H1 (cell line): Measurements from ENCODE around the gene SKA1. TPM values are rescaled to one million over a fixed set of nuclear protein-coding genes. Genes with fewer than 3 reads are reported as not detected.

Experiments
- CTCF ChIA-PET: fragments of 300-600 bp; sonication (Branson Sonifier 250); formaldehyde crosslinking; loops from one replicate; lab custom pipeline; 2021; ENCODE audit not compliant: partially characterized antibody; lab: Charles Lee
- POLR2A ChIA-PET: fragments of 300-600 bp; sonication (Branson Sonifier 250); formaldehyde crosslinking; loops from one replicate; lab custom pipeline; 2021; ENCODE audit warnings: inconsistent platforms; ENCODE audit not compliant: partially characterized antibody; lab: Charles Lee
- DNase-seq, 2 experiments: peaks; one replicate each; pipeline versions ENCODE4 v3.0.0 to v3.0.0-alpha.2; 2010 to 2022; ENCODE audit warnings: low spot score in 2 of 2, low read depth in 1 of 2, mixed read lengths in 1 of 2
- FAIRE-seq: peaks from 2 replicates; lab custom pipeline; 2011; peaks lifted over from hg19 to GRCh38; lab: Jason Lieb, UNC
- H2AFZ ChIP-seq: 2 replicates; pipeline ENCODE4 v1.8.1; 2012; ENCODE audit warnings: low read length, inconsistent platforms
- H2AK5ac ChIP-seq: 2 replicates; pipeline ENCODE4 v1.6.1; 2013; ENCODE audit warnings: low read depth, low read length
- H2BK120ac ChIP-seq: replicated peaks from 2 replicates; pipeline ENCODE3; 2013; ENCODE audit warnings: low read depth, low read length, inconsistent platforms
- H2BK12ac ChIP-seq: 2 replicates; pipeline ENCODE4 v1.6.1; 2013; ENCODE audit warnings: low read depth, low read length
- H2BK15ac ChIP-seq: 2 replicates; pipeline ENCODE4 v1.6.1; 2013; ENCODE audit warnings: low read length
- H2BK20ac ChIP-seq: 2 replicates; pipeline ENCODE4 v1.6.1; 2013; ENCODE audit warnings: low read length
- H2BK5ac ChIP-seq: 2 replicates; pipeline ENCODE4 v1.6.1; 2013; ENCODE audit warnings: low read depth, low read length
- H3K14ac ChIP-seq: 2 replicates; pipeline ENCODE4 v1.6.1; 2013; ENCODE audit warnings: inconsistent platforms; ENCODE audit not compliant: insufficient read length
- H3K18ac ChIP-seq: 2 replicates; pipeline ENCODE4 v1.6.1; 2013; ENCODE audit warnings: low read length; ENCODE audit errors: extremely low read depth
- H3K23ac ChIP-seq: 2 replicates; pipeline ENCODE4 v1.6.1; 2013; ENCODE audit warnings: inconsistent platforms; ENCODE audit not compliant: insufficient read length
- H3K23me2 ChIP-seq: 2 replicates; pipeline ENCODE4 v1.6.1; 2013; ENCODE audit warnings: low read depth, low read length
- H3K27ac ChIP-seq: 2 replicates; pipeline ENCODE4 v1.6.1; 2011; ENCODE audit warnings: low read depth, low read length, inconsistent platforms
- H3K27me3 ChIP-seq, 4 experiments: replicated peaks in 1 of 4; 1 replicate in 1 of 4; 2 replicates in 3 of 4; pipeline versions ENCODE4 v1.6.1 to v1.8.1; 2011 to 2013; ENCODE audit warnings: low read length in 3 of 4, mild to moderate bottlenecking in 3 of 4, inconsistent platforms in 2 of 4, mixed read lengths in 2 of 4, moderate library complexity in 1 of 4; ENCODE audit not compliant: control insufficient read depth in 3 of 4, insufficient read depth in 3 of 4; ENCODE audit errors: extremely low read depth in 1 of 4
- H3K36me3 ChIP-seq, 4 experiments: 2 replicates each; pipeline versions ENCODE4 v1.6.1 to v1.8.1; 2011 to 2013; ENCODE audit warnings: mild to moderate bottlenecking in 4 of 4, low read length in 3 of 4, moderate library complexity in 2 of 4, control low read depth in 1 of 4, inconsistent platforms in 1 of 4; ENCODE audit not compliant: insufficient read depth in 4 of 4, control insufficient read depth in 2 of 4
- H3K4ac ChIP-seq: replicated peaks from 2 replicates; pipeline ENCODE3; 2013; ENCODE audit warnings: low read length, low read depth, mixed read lengths, inconsistent platforms; ENCODE audit not compliant: insufficient read length
- H3K4me1 ChIP-seq, 4 experiments: replicated peaks in 1 of 4; 1 replicate in 1 of 4; 2 replicates in 3 of 4; pipeline versions ENCODE4 v1.6.1 to v1.8.1; 2011 to 2013; ENCODE audit warnings: low read length in 3 of 4, inconsistent platforms in 2 of 4, mixed read lengths in 1 of 4; ENCODE audit not compliant: insufficient read depth in 4 of 4, control insufficient read depth in 3 of 4
- H3K4me2 ChIP-seq, 2 experiments: 2 replicates each; pipeline versions ENCODE4 v1.6.1 to v1.8.1; 2011 to 2013; ENCODE audit warnings: low read depth in 2 of 2, low read length in 2 of 2, control low read depth in 1 of 2, inconsistent platforms in 1 of 2, mild to moderate bottlenecking in 1 of 2; ENCODE audit not compliant: insufficient read depth in 1 of 2
- H3K4me3 ChIP-seq, 4 experiments: fragments of 200-600, 300-600 bp in 1 of 4; sonication (generic), shearing (Covaris generic), sonication (Bioruptor Twin) in 1 of 4; 2 replicates each; pipeline versions ENCODE4 v1.5.1 to v1.8.1; 2011 to 2016; ENCODE audit warnings: low read length in 4 of 4, low read depth in 3 of 4, control low read depth in 2 of 4, inconsistent platforms in 2 of 4, mild to moderate bottlenecking in 2 of 4, mixed read lengths in 1 of 4, moderate library complexity in 1 of 4; ENCODE audit not compliant: insufficient read depth in 2 of 4; ENCODE audit errors: extremely low read depth in 1 of 4
- H3K56ac ChIP-seq: replicated peaks from 2 replicates; pipeline ENCODE3; 2013; ENCODE audit warnings: low read depth, mild to moderate bottlenecking, mixed read lengths, low read length, inconsistent platforms; ENCODE audit not compliant: insufficient read length
- H3K79me1 ChIP-seq: 2 replicates; pipeline ENCODE4 v1.6.1; 2013; ENCODE audit warnings: low read depth, low read length, control low read depth
- H3K79me2 ChIP-seq, 2 experiments: 2 replicates each; pipeline versions ENCODE4 v1.6.1 to v1.8.1; 2012 to 2013; ENCODE audit warnings: low read length in 2 of 2, mild to moderate bottlenecking in 2 of 2, inconsistent platforms in 1 of 2; ENCODE audit not compliant: insufficient read depth in 2 of 2, control insufficient read depth in 1 of 2
- H3K9ac ChIP-seq, 4 experiments: replicated peaks in 1 of 4; 1 replicate in 1 of 4; 2 replicates in 3 of 4; pipeline versions ENCODE4 v1.6.1 to v1.8.1; 2011 to 2013; ENCODE audit warnings: low read depth in 3 of 4, low read length in 3 of 4, control low read depth in 2 of 4, mild to moderate bottlenecking in 2 of 4, moderate library complexity in 2 of 4, inconsistent platforms in 1 of 4; ENCODE audit errors: extremely low read depth in 1 of 4
- H3K9me3 ChIP-seq, 2 experiments: 2 replicates each; pipeline versions ENCODE4 v1.6.1 to v1.8.1; 2012 to 2013; ENCODE audit warnings: mild to moderate bottlenecking in 2 of 2, moderate library complexity in 2 of 2, control low read depth in 1 of 2, inconsistent platforms in 1 of 2, low read depth in 1 of 2, low read length in 1 of 2, mixed read lengths in 1 of 2; ENCODE audit not compliant: insufficient read depth in 2 of 2
- H4K20me1 ChIP-seq, 2 experiments: replicated peaks in 1 of 2; 2 replicates each; pipeline versions ENCODE3 to v1.8.1; 2011 to 2013; ENCODE audit warnings: inconsistent platforms in 2 of 2, low read length in 2 of 2, mild to moderate bottlenecking in 1 of 2; ENCODE audit not compliant: insufficient read depth in 2 of 2, control insufficient read depth in 1 of 2
- H4K5ac ChIP-seq: 2 replicates; pipeline ENCODE4 v1.6.1; 2013; ENCODE audit warnings: low read length, low read depth, mixed read lengths, inconsistent platforms; ENCODE audit not compliant: insufficient read length
- H4K8ac ChIP-seq: 2 replicates; pipeline ENCODE4 v1.8.0; 2013; ENCODE audit warnings: mild to moderate bottlenecking, moderate library complexity, low read length, inconsistent platforms; ENCODE audit not compliant: insufficient read depth; ENCODE audit errors: extremely low read depth
- H4K91ac ChIP-seq: replicated peaks from 2 replicates; pipeline ENCODE3; 2013; ENCODE audit warnings: low read length, mixed read lengths, inconsistent platforms; ENCODE audit not compliant: insufficient read length
- BRCA1 ChIP-seq: IDR thresholded peaks from 2 replicates; pipeline ENCODE4 v1.6.1; 2012; ENCODE audit warnings: low read depth, low read length, improper control_type of control experiment
- CBX8 ChIP-seq: fragments of 300-800, 300-1000 bp; sonication (generic); IDR thresholded peaks from 2 replicates; pipeline ENCODE4 v1.7.1; 2016; ENCODE audit warnings: low read depth, low read length, borderline replicate concordance
- EP300 ChIP-seq, 2 experiments: IDR thresholded peaks; 1 replicate in 1 of 2; 2 replicates in 1 of 2; pipeline ENCODE4 v1.6.1; 2011 to 2012; ENCODE audit warnings: low read depth in 2 of 2, low read length in 2 of 2, mild to moderate bottlenecking in 2 of 2, borderline replicate concordance in 1 of 2, inconsistent platforms in 1 of 2, moderate library complexity in 1 of 2
- GTF2F1 ChIP-seq: IDR thresholded peaks from 2 replicates; pipeline ENCODE4 v1.6.1; 2012; ENCODE audit warnings: low read depth, low read length, improper control_type of control experiment, borderline replicate concordance
- HDAC6 ChIP-seq: IDR thresholded peaks from one replicate; pipeline ENCODE4 v1.7.1; 2012; ENCODE audit warnings: low read depth, mild to moderate bottlenecking, inconsistent platforms, low read length, moderate library complexity
- KDM4A ChIP-seq: IDR thresholded peaks from one replicate; pipeline ENCODE4 v1.7.1; 2012; ENCODE audit warnings: low read depth, mild to moderate bottlenecking, moderate library complexity, low read length, inconsistent platforms; ENCODE audit not compliant: severe bottlenecking
- RAD21 ChIP-seq, 2 experiments: IDR thresholded peaks in 1 of 2; conservative IDR thresholded peaks in 1 of 2; 2 replicates each; pipeline ENCODE4 v1.6.1; 2011; ENCODE audit warnings: low read depth in 2 of 2, low read length in 2 of 2, improper control_type of control experiment in 1 of 2, inconsistent platforms in 1 of 2, mild to moderate bottlenecking in 1 of 2, moderate library complexity in 1 of 2
- RFX5 ChIP-seq: IDR thresholded peaks from 2 replicates; pipeline ENCODE4 v1.6.1; 2011; ENCODE audit warnings: low read depth, low read length, improper control_type of control experiment, borderline replicate concordance
- SP1 ChIP-seq: IDR thresholded peaks from 2 replicates; pipeline ENCODE4 v1.6.1; 2011; ENCODE audit warnings: low read depth, low read length
- SP4 ChIP-seq: IDR thresholded peaks from 2 replicates; pipeline ENCODE4 v1.6.1; 2012; ENCODE audit warnings: low read length, inconsistent platforms
- TAF7 ChIP-seq: optimal IDR thresholded peaks from 2 replicates; pipeline ENCODE3; 2011; ENCODE audit warnings: low read depth, mild to moderate bottlenecking, inconsistent platforms, low read length, moderate library complexity, borderline replicate concordance
- TBP ChIP-seq: IDR thresholded peaks from 2 replicates; pipeline ENCODE4 v1.6.1; 2011; ENCODE audit warnings: low read depth, low read length, improper control_type of control experiment
- WGBS, 2 experiments: shearing (Covaris generic) in 1 of 2; methylation state at CpG; one replicate each; pipeline versions ENCODE4 v1.1.6 to v1.1.7; 2013 to 2015; ENCODE audit warnings: low lambda C conversion rate in 2 of 2, mixed read lengths in 2 of 2, inconsistent platforms in 1 of 2, low coverage in 1 of 2, missing lambda C conversion rate in 1 of 2; ENCODE audit not compliant: insufficient replicate concordance in 2 of 2, insufficient coverage in 1 of 2, insufficient read length in 1 of 2; ENCODE audit errors: extremely low coverage in 1 of 2, missing lambda C conversion rate in 1 of 2; 5-methylcytosine and 5-hydroxymethylcytosine counted together
- polyA plus RNA-seq, 7 experiments: library from polyadenylated mRNA; depleted of rRNA in 3 of 7; stranded (reverse) in 5 of 7; unstranded in 2 of 7; fragments of >200 nt in 5 of 7; fragments of 200-250 nt in 2 of 7; gene quantifications; 1 replicate in 5 of 7; 2 replicates in 1 of 7; 4 replicates in 1 of 7; pipeline versions ENCODE4 v1.2.1 to v1.2.3, GENCODE V29; 2011 to 2013; ENCODE audit warnings: missing spikeins in 2 of 7, mixed read lengths in 2 of 7
- total RNA-seq: library from RNA; stranded (reverse); fragmentation: NEBNext Ultra II Directional; extraction: Animal tissue kit (Norgen Biotek cat#: 25700); gene quantifications from 2 replicates; pipeline ENCODE4 v1.2.1, GENCODE V29; 2021
- TF ChIP-seq, protein P1 (sequence below): IDR thresholded peaks from 2 replicates; pipeline ENCODE4 v1.6.1; 2012; ENCODE audit warnings: inconsistent platforms

Gene SKA1
- total and polyA plus RNA-seq, 2 of the 8 experiments (the other 6 are each of a cell fraction or from before 2014, with no cell fraction given) = 8.6 to 22.9 TPM

DNA sequence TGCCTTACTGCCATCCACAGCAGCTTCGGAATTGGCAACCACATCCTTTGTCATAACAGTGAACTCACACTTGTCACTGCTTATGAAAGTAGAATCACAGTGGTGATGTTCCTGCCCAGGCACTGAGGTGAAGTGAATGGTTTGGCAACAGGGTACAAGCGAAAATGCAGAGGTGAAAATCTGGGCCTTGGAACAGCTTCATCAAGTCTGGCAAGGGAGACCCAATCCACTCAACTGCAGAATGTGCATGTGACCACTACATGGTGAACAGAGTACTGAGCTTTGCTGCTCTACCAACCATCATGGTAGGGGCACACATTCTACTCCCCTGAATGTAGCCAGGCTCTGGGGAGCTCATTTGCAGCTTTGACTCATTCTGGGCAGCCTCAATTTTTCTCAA is 15.0 kb upstream of the SKA1 start:
- H2BK15ac ChIP-seq = no peak overlapping the region
- H2BK120ac ChIP-seq = no peak overlapping the region
- H3K4ac ChIP-seq = no peak overlapping the region
- H3K36me3 ChIP-seq = no peaks in the 10 kb centered on the region
- TF ChIP-seq HDAC6 (no peak), BRCA1 (no peak), RFX5 (no peak), TAF7 (no peak), KDM4A (no peak), GTF2F1 (no peak), TBP (no peak), EP300 (IDR thresholded peaks at IDR 0.05; ENCODE audit: borderline replicate concordance in 1 of 2, low read depth in 2 of 2, low read length in 2 of 2) (no peak), SP4 (no peak), RAD21 (IDR thresholded peaks at IDR 0.05 in 1 of 2, conservative IDR thresholded peaks at IDR 0.05 in 1 of 2; ENCODE audit: low read depth in 2 of 2, low read length in 2 of 2) (no peak), SP1 (no peak), CBX8 (no peak)
- TF ChIP-seq, protein P1, sequence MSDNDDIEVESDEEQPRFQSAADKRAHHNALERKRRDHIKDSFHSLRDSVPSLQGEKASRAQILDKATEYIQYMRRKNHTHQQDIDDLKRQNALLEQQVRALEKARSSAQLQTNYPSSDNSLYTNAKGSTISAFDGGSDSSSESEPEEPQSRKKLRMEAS = no peak
- TF ChIP-seq, all 59 proteins: peak for 0
- Histone ChIP-seq H3K18ac (no peak overlapping the region), H3K9me3 (no peaks in the 10 kb centered on the region), H4K5ac (no peak overlapping the region), H3K14ac (no peak overlapping the region), H3K4me2 (no peak overlapping the region), H3K4me1 (peaks cover 0 to 4% (median 0%) of the 10 kb centered on the region in 4 experiments; a peak in 1 of 7 replicates), H2BK5ac (no peak overlapping the region), H3K27ac (no peak overlapping the region), H4K91ac (no peak overlapping the region), H4K20me1 (no peaks in the 10 kb centered on the region), H3K4me3 (no peak overlapping the region), H2BK20ac (no peak overlapping the region), H4K8ac (no peak overlapping the region), H2AK5ac (no peak overlapping the region), H2AFZ (peak overlapping the region; percentile 26; the same call in 1 of the 2 replicates), H3K23me2 (no peaks in the 10 kb centered on the region), H3K79me1 (no peaks in the 10 kb centered on the region), H3K27me3 (0 out of 7 replicates have a peak, but pooled peaks cover 0 to 2% (median 0%) of the 10 kb centered on the region in 4 experiments), H3K9ac (no peak overlapping the region), H2BK12ac (no peak overlapping the region), H3K56ac (no peak overlapping the region), H3K23ac (no peak overlapping the region), H3K79me2 (no peaks in the 10 kb centered on the region)
- no peak for DNase-seq
- FAIRE-seq = no peak
- POLR2A ChIA-PET = no interaction called here
- 95% methylated on average over 2 of the region's 2 CpGs; no CpG with 5 or more reads in 1 of the 2 experiments for WGBS, 2 experiments
- CTCF ChIA-PET = interaction anchor here (1.2 to 2.0 kb wide), 7 partner anchors 13 to 156 kb away, joined by 3 to 12 read pairs (median 4); no protein-coding TSS in a partner anchor
